Coronary artery (tissue), 2 donors: ENCODE data around the gene RASA4B.

Experiments used
- DNase-seq: peaks from one replicate; pipeline ENCODE4 v3.0.0-alpha.2; 2017; ENCODE audit warnings: low spot score
- H3K27ac ChIP-seq, 2 donors: fragments of 200-600 bp; sonication (generic); one replicate each; pipeline ENCODE4 v1.5.1; 2016 to 2019
- H3K4me3 ChIP-seq: fragments of 200-600 bp; sonication (generic); 2 replicates; pipeline ENCODE4 v1.5.1; 2016; ENCODE audit warnings: mild to moderate bottlenecking, moderate library complexity
- TF ChIP-seq, protein P1 (sequence below): fragments of 200-600 bp; sonication (generic); IDR thresholded peaks from one replicate; pipeline ENCODE4 v1.5.1; 2019; ENCODE audit warnings: antibody characterized with exemption

The RASA4B gene

GRCh38 chr7:102469972-102470825, 47.4 kb downstream of the RASA4B start:
- no peak for DNase-seq
- H3K27ac ChIP-seq: no peak overlapping the region
- TF ChIP-seq, protein P1, sequence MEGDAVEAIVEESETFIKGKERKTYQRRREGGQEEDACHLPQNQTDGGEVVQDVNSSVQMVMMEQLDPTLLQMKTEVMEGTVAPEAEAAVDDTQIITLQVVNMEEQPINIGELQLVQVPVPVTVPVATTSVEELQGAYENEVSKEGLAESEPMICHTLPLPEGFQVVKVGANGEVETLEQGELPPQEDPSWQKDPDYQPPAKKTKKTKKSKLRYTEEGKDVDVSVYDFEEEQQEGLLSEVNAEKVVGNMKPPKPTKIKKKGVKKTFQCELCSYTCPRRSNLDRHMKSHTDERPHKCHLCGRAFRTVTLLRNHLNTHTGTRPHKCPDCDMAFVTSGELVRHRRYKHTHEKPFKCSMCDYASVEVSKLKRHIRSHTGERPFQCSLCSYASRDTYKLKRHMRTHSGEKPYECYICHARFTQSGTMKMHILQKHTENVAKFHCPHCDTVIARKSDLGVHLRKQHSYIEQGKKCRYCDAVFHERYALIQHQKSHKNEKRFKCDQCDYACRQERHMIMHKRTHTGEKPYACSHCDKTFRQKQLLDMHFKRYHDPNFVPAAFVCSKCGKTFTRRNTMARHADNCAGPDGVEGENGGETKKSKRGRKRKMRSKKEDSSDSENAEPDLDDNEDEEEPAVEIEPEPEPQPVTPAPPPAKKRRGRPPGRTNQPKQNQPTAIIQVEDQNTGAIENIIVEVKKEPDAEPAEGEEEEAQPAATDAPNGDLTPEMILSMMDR: no peak
- H3K4me3 ChIP-seq: no peak overlapping the region

- TF ChIP-seq, protein P1: no peak
- DNase-seq: no peak
- H3K27ac ChIP-seq: no peak overlapping the region
- H3K4me3 ChIP-seq: no peak overlapping the region
Measured at GRCh38 chr7:102469351-102469971, 48.1 kb downstream of the RASA4B start.

GRCh38 chr7:102468478-102469350, 48.9 kb downstream of the RASA4B start:
- H3K27ac ChIP-seq: no peak overlapping the region
- no peak overlapping the region for H3K4me3 ChIP-seq
- TF ChIP-seq, protein P1: no peak
- DNase-seq: no peak

DNA sequence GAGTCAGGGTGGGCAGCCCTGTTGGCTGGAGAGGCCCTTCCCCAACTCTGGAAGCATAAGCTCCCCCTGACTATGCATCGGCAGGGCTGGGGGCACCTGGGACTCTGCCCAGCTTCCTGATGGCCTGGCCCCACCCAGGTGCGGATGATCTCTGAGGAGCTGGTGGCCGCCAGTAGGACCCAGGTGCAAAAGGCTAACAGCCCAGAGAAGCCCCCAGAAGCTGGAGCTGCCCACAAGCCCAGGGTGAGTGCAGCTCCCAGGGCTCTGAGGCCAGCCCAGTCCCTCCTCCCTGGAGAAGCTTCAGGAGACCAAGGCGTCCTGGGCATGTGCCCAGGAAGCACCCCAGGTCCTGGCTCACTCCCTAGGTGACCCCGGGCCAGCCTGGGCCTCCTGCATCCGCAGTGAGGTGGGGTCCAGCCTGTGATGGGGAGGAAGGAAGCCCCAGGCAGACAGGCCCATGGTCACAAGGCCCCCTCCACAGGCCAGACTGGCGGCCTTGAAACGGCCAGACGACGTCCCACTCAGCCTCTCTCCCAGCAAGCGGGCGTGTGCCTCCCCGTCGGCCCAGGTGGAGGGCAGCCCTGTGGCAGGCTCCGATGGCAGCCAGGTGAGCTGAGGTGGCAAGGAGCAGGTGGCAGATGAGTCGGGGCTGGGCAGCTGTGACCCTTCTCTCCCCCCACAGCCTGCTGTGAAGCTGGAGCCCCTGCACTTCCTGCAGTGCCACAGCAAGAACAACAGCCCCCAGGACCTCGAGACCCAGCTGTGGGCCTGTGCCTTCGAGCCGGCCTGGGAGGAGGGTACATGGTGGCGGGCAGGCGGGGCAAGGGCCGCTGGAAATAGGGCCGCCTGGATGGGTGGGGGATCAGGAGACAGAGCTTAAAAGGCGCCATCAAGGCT, 49.7 kb downstream of the RASA4B start:
- no peak for DNase-seq

GRCh38 chr7:102466097-102466496, 51.5 kb downstream of the RASA4B start:
- DNase-seq: no peak
- TF ChIP-seq, protein P1: no peak
- Histone ChIP-seq H3K27ac (no peak overlapping the region), H3K4me3 (peak overlapping the region; percentile 87)

More for the DNA sequence above, 49.7 kb downstream of the RASA4B start:
- H3K27ac ChIP-seq: no peak overlapping the region
- H3K4me3 ChIP-seq: no peak overlapping the region
- TF ChIP-seq, protein P1: no peak
